ENCODE data around the gene SARS1. TPM values are rescaled to one million over a fixed set of nuclear protein-coding genes. Genes with fewer than 3 reads are reported as not detected.

The SARS1 gene
- total and polyA plus RNA-seq, 2 of the 13 experiments (the other 11 are each of a cell fraction or from before 2014, with no cell fraction given), result 103 to 134 TPM

GRCh38 chr1:109255097-109255651 lies 41.5 kb downstream of the SARS1 start (continued):
- TF ChIP-seq KIAA2018 (CRISPR knock-in tag; IDR thresholded peaks at IDR 0.05; ENCODE audit: borderline replicate concordance), result no peak
- no peak for TF ChIP-seq FOSL1 (CRISPR knock-in tag; IDR thresholded peaks at IDR 0.05; ENCODE audit: borderline replicate concordance)
- TF ChIP-seq MAX (IDR thresholded peaks at IDR 0.05), result peak; percentile 11; the same call in 1 of the 2 replicates
- TF ChIP-seq GTF3A (CRISPR knock-in tag; conservative IDR thresholded peaks at IDR 0.05), result no peak
- TF ChIP-seq, protein P1, sequence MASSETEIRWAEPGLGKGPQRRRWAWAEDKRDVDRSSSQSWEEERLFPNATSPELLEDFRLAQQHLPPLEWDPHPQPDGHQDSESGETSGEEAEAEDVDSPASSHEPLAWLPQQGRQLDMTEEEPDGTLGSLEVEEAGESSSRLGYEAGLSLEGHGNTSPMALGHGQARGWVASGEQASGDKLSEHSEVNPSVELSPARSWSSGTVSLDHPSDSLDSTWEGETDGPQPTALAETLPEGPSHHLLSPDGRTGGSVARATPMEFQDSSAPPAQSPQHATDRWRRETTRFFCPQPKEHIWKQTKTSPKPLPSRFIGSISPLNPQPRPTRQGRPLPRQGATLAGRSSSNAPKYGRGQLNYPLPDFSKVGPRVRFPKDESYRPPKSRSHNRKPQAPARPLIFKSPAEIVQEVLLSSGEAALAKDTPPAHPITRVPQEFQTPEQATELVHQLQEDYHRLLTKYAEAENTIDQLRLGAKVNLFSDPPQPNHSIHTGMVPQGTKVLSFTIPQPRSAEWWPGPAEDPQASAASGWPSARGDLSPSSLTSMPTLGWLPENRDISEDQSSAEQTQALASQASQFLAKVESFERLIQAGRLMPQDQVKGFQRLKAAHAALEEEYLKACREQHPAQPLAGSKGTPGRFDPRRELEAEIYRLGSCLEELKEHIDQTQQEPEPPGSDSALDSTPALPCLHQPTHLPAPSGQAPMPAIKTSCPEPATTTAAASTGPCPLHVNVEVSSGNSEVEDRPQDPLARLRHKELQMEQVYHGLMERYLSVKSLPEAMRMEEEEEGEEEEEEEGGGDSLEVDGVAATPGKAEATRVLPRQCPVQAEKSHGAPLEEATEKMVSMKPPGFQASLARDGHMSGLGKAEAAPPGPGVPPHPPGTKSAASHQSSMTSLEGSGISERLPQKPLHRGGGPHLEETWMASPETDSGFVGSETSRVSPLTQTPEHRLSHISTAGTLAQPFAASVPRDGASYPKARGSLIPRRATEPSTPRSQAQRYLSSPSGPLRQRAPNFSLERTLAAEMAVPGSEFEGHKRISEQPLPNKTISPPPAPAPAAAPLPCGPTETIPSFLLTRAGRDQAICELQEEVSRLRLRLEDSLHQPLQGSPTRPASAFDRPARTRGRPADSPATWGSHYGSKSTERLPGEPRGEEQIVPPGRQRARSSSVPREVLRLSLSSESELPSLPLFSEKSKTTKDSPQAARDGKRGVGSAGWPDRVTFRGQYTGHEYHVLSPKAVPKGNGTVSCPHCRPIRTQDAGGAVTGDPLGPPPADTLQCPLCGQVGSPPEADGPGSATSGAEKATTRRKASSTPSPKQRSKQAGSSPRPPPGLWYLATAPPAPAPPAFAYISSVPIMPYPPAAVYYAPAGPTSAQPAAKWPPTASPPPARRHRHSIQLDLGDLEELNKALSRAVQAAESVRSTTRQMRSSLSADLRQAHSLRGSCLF (CRISPR knock-in tag; IDR thresholded peaks at IDR 0.05; ENCODE audit: borderline replicate concordance), result no peak
- TF ChIP-seq FOXJ3 (CRISPR knock-in tag; IDR thresholded peaks at IDR 0.05; ENCODE audit: borderline replicate concordance), result no peak
- TF ChIP-seq TFAP4 (IDR thresholded peaks at IDR 0.05; ENCODE audit: borderline replicate concordance, low read depth), result peak; percentile 15; the same call in 1 of the 2 replicates
- TF ChIP-seq PHF20 (CRISPR knock-in tag; IDR thresholded peaks at IDR 0.05), result no peak
- no peak for TF ChIP-seq ZFP36 (IDR thresholded peaks at IDR 0.05; ENCODE audit: borderline replicate concordance, low read depth, low read length, partially characterized antibody)
- TF ChIP-seq ZSCAN12 (CRISPR knock-in tag; IDR thresholded peaks at IDR 0.05), result no peak
- no peak for TF ChIP-seq SCMH1 (CRISPR knock-in tag; IDR thresholded peaks at IDR 0.05; ENCODE audit: borderline replicate concordance)

All from HepG2 (cell line).